ENCODE measurements around the gene TBC1D22A. TPM values are rescaled to one million over a fixed set of nuclear protein-coding genes. Genes with fewer than 3 reads are reported as not detected.

Gene TBC1D22A
- polyA plus RNA-seq, 1 experiment, result 24.2 TPM

GRCh38 chr22:46879083-46879482 is 116.6 kb downstream of the TBC1D22A start:
- CTCF ChIA-PET, result interaction anchor here (0.6 kb wide), 1 partner anchor 80 kb away, joined by 4 read pairs; no protein-coding TSS in a partner anchor
- DNase-seq (ENCODE audit: low read depth), result no peak

GRCh38 chr22:46881373-46882118 is 119.1 kb downstream of the TBC1D22A start:
- Histone ChIP-seq H3K27me3 (ENCODE audit: control insufficient read depth, insufficient read depth, low read length) (no peaks in the 10 kb centered on the region), H3K36me3 (ENCODE audit: control insufficient read depth, insufficient read depth, low read length) (peaks cover 2% of the 10 kb centered on the region; the same call in 1 of the 2 replicates), H3K4me3 (ENCODE audit: low read depth, low read length) (no peak overlapping the region)
- ChIA-PET POLR2A (no interaction called here), CTCF (interaction anchor here (0.7 kb wide), 1 partner anchor 83 kb away, joined by 3 read pairs; no protein-coding TSS in a partner anchor)
- no peak for TF ChIP-seq CTCF (IDR thresholded peaks at IDR 0.05; ENCODE audit: insufficient read depth, low read depth, low read length)
- no peak for DNase-seq (ENCODE audit: low read depth)

More at GRCh38 chr22:46879083-46879482, 116.6 kb downstream of the TBC1D22A start:
- H3K36me3 ChIP-seq (ENCODE audit: control insufficient read depth, insufficient read depth, low read length), result peaks cover 2% of the 10 kb centered on the region; the same call in 1 of the 2 replicates
- no peaks in the 10 kb centered on the region for H3K27me3 ChIP-seq (ENCODE audit: control insufficient read depth, insufficient read depth, low read length)
- POLR2A ChIA-PET, result no interaction called here
- no peak overlapping the region for H3K4me3 ChIP-seq (ENCODE audit: low read depth, low read length)
- no peak for TF ChIP-seq CTCF (IDR thresholded peaks at IDR 0.05; ENCODE audit: insufficient read depth, low read depth, low read length)

DNA sequence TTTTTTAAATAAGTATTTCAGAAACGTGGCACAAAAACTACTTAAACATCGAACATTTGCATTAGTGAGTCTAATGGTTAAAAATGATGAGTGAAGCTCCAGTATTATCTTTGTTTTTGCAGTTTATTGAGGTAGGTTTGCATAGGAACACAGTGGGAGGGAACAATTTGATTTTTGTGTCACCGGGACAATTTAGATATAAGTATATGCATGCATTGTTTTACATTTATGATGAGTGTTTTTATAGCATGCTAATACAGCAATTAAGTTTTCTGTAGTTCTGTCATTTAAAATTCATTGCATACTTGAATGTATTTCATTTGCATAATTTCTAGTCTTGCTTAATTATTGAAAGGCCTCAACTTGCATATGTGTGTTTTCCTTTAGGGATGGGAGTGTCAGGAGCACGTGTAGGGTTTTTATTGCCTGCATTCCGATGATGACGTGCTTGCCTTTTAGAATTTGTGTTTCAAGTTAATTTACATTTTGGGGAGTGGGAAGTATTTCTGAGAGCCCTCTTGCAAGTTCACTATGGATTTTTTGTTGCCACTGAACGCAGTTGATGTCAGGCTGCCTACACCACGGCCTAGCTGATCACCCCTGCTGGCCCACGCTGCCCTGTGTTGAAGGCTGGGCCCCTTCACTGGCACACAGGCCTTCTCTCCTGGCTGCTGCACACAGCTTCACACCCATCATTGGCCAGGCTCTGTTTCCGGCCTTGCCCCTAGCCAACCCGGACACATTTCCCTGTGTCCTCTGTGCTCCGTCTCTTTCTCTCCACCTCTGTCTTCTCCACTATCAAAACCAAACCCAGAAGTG is 120.9 kb downstream of the TBC1D22A start:
- POLR2A ChIA-PET, result no interaction called here
- Histone ChIP-seq H3K4me3 (ENCODE audit: low read depth, low read length) (no peak overlapping the region), H3K36me3 (ENCODE audit: control insufficient read depth, insufficient read depth, low read length) (peaks cover 2% of the 10 kb centered on the region; the same call in 1 of the 2 replicates), H3K27me3 (ENCODE audit: control insufficient read depth, insufficient read depth, low read length) (no peaks in the 10 kb centered on the region)
- CTCF ChIA-PET, result no interaction called here
- TF ChIP-seq CTCF (IDR thresholded peaks at IDR 0.05; ENCODE audit: insufficient read depth, low read depth, low read length), result no peak
- DNase-seq (ENCODE audit: low read depth), result no peak

DNA sequence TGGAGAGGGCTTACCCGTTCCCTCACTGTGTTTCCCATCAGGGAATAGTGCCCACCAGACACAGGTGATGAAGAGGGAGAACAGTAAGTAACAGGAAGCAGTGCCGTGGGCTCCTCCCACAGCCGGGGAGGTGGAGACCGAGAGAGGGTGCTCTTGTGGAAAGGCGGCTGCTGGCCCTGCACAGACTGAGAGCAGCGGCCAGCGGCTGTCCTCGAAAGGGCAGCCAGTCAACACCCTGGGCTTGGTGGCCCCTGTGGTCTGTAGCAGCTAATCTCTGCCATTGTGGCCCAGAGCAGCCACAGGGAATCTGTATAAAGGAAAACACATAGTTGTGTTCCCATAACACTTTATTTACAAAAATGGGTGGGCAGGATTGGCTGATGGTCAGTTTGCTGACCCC is 121.9 kb downstream of the TBC1D22A start:
- ChIA-PET POLR2A (no interaction called here), CTCF (no interaction called here)
- TF ChIP-seq CTCF (IDR thresholded peaks at IDR 0.05; ENCODE audit: insufficient read depth, low read depth, low read length), result no peak
- Histone ChIP-seq H3K36me3 (ENCODE audit: control insufficient read depth, insufficient read depth, low read length) (peaks cover 2% of the 10 kb centered on the region; the same call in 1 of the 2 replicates), H3K4me3 (ENCODE audit: low read depth, low read length) (no peak overlapping the region), H3K27me3 (ENCODE audit: control insufficient read depth, insufficient read depth, low read length) (no peaks in the 10 kb centered on the region)
- DNase-seq (ENCODE audit: low read depth), result no peak

DNA sequence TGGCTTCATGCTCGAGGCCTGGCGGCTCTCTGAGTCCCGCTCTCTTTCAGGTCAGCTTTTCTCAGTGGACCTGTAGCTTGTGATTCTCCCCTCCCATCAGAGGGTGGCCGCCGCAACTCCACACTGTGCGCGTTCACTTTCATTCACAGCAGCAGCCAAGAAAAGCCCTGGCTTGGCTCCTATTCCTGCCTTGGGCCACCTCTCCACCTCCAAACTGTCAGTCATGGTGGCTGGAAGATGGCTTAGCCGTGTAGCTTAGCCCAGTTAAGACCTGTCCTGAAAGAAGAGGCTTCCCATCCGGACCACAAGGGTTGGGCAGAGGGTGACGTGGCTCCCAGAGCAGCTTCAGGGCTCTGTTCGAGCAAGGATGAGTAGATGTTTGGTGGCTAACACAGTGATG is 125.5 kb downstream of the TBC1D22A start:
- peaks cover 1% of the 10 kb centered on the region; the same call in 1 of the 2 replicates for H3K36me3 ChIP-seq (ENCODE audit: control insufficient read depth, insufficient read depth, low read length)
- ChIA-PET CTCF (no interaction called here), POLR2A (no interaction called here)

More for the DNA sequence above, 125.5 kb downstream of the TBC1D22A start:
- Histone ChIP-seq H3K27me3 (ENCODE audit: control insufficient read depth, insufficient read depth, low read length) (no peaks in the 10 kb centered on the region), H3K4me3 (ENCODE audit: low read depth, low read length) (no peak overlapping the region)
- no peak for TF ChIP-seq CTCF (IDR thresholded peaks at IDR 0.05; ENCODE audit: insufficient read depth, low read depth, low read length)
- DNase-seq (ENCODE audit: low read depth), result no peak
